ES-I3 (cell line): ENCODE data around the gene CCDC3.

Experiments used
- H3K36me3 ChIP-seq: 2 replicates; pipeline ENCODE4 v1.6.1; 2013; ENCODE audit warnings: mild to moderate bottlenecking, low read length, control low read depth, moderate library complexity; ENCODE audit not compliant: insufficient read depth
- H3K4me1 ChIP-seq: 2 replicates; pipeline ENCODE4 v1.6.1; 2013; ENCODE audit warnings: mild to moderate bottlenecking, control low read depth, low read length; ENCODE audit not compliant: insufficient read depth
- H3K9ac ChIP-seq: 2 replicates; pipeline ENCODE4 v1.6.1; 2013; ENCODE audit warnings: low read depth, mild to moderate bottlenecking, low read length, moderate library complexity
- H3K9me3 ChIP-seq: 2 replicates; pipeline ENCODE4 v1.6.1; 2013; ENCODE audit warnings: mild to moderate bottlenecking, low read length, moderate library complexity; ENCODE audit not compliant: control insufficient read depth, insufficient read depth

Gene CCDC3

DNA sequence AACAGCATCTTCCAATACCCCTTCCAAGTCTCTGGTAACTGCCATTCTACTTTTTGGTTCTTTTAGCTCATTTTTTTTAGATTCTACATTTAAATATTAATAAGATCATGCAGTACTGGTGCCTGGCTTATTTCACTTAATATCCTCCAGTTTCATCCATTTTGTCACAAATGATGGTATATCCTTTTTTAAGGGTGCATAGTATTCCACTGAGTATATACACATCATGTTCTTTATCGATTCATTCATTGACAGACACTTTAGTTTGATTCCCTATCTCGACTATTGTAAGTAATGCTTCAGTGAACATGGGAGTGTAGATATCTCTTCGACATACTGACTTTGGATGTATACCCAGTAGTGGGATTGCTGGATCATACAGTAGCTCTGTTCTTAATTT is 89.7 kb downstream of the CCDC3 start:
- Histone ChIP-seq H3K4me1 (no peaks in the 10 kb centered on the region), H3K9me3 (no peaks in the 10 kb centered on the region)

DNA sequence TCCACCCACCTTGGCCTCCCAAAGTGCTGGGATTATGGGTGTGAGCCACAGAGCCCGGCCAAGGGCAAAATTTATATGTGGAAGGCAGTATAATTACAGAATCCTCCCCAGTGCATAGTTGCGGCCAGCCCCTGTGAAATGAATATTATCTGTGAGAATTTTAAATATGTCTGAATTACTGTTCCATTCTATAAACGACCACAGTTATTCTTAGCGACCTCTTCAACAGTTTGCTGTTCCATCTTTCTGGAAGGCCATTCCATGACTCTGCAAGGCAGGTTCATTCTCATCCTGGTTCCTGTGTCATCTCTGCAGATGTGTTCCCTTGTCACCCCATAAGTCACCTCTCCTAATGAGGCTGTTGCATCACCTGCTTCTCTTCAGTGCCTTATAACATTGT is 90.7 kb downstream of the CCDC3 start:
- Histone ChIP-seq H3K36me3 (no peaks in the 10 kb centered on the region), H3K9me3 (no peaks in the 10 kb centered on the region), H3K9ac (no peak overlapping the region), H3K4me1 (no peaks in the 10 kb centered on the region)

More for the DNA sequence above, 89.7 kb downstream of the CCDC3 start:
- Histone ChIP-seq H3K9ac (no peak overlapping the region), H3K36me3 (no peaks in the 10 kb centered on the region)

DNA sequence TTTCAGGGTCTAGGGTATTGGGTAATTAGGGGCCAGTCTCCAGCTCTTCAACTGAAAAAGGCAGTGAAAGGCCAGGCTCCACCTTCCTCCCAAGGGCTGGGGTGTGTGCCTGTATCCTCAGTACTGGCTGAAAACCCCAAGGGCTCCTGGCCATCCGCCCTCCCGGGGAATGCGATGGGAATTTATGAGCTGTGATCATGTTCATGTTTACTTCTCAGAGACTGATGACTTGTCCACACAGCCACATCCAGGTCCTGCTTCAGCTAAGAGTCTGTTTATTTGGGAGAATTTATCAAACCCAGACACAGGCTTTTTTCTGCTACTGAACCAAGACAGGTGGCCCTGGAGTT is 91.7 kb downstream of the CCDC3 start:
- Histone ChIP-seq H3K9me3 (no peaks in the 10 kb centered on the region), H3K36me3 (no peaks in the 10 kb centered on the region), H3K9ac (no peak overlapping the region), H3K4me1 (no peaks in the 10 kb centered on the region)

DNA sequence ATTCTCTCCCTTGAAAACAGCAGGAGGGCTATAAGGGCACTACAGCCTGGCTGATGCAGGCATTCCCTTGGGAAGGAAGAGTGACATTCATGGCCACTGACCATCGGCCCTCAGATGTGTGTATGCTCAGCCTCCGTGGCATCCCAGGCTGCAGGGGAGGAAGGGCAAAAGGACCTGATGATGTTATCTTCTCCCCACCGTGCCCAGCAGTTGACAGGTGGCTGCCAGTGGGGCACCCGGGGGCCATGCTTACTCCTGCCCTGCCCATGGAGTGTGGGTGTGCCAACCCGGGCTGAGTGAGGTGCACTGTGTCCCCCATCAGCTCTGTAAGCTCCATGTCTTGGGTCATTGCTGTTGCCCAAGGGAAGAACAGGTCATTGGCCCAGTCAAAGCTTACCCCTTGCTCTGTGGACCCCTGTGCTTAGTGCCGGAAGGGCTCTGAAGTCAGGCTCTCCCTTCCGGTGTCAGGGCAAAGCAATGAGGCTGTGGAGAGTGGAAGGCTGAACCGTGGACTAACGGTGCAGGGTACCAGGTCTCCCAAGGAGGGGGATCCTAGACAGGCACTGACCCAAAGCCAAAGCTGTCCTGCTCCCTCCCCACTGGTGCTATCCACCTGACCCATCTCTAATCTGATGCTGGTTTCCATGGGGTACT is 92.2 kb downstream of the CCDC3 start:
- H3K36me3 ChIP-seq: no peaks in the 10 kb centered on the region
- no peaks in the 10 kb centered on the region for H3K9me3 ChIP-seq
- H3K4me1 ChIP-seq: no peaks in the 10 kb centered on the region
- no peak overlapping the region for H3K9ac ChIP-seq

DNA sequence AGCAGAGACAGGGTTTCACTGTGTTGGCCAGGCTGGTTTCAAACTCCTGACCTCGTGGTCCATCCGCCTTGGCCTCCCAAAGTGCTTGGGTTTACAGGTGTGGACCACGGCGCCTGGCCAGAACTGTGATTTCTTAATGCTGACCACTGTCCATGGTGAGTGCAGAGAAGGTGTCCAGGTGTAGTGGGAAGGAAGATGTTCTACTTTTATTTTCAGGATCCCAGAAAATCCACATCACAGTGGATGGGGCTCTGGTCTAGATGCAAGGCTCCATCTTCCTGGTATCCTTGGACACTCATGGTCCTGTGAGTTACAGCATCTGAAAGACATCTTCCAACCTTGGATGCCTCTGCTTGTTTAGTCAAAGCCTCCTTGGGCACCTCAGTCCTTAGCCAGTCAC is 92.7 kb downstream of the CCDC3 start:
- H3K4me1 ChIP-seq: no peaks in the 10 kb centered on the region
- H3K9ac ChIP-seq: no peak overlapping the region
- no peaks in the 10 kb centered on the region for H3K9me3 ChIP-seq
- no peaks in the 10 kb centered on the region for H3K36me3 ChIP-seq

DNA sequence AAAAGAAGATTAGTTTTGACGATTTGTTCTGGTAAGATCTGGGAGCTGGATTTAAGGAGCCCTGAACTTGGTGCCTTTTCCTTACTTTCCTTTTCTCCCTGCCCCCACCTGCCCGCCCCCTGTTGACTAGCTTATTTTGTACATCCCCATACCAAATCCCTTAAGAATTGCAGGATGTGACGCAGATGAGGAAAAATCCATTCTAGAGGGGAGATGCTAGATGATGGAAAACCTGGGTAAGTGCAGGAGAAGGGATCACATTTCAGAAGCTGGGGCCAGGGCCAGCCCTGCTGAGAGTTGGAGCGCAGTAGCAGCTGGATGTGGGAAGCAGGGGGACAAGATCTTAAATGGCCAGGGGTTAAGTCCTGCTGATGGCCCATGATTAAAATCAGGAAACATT is 93.9 kb downstream of the CCDC3 start:
- Histone ChIP-seq H3K4me1 (no peaks in the 10 kb centered on the region), H3K9ac (no peak overlapping the region), H3K36me3 (no peaks in the 10 kb centered on the region), H3K9me3 (no peaks in the 10 kb centered on the region)

DNA sequence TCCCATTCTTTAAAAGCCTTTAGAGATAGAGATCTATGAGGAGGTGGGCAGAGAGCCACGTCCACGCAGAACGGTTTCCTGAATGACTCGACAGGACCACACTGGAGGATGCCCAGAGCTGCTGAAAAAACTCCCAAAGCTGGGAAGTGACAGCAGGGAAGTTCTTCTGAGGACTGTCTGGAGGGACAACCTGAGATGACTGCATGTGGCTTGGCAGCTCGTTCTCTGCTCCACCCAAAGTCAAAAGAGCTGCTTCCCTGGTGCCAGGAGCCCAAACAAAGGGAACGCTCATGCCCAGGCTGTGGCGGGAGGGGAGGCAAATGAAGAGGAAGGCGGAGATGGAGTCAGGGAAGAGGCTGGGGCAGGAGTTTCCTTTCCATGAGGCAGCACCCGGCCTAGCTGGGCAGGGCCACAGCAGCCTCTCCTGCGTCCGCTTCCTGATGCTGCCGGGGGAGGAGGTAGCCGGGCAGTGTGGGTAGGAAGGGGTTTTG is 95.4 kb downstream of the CCDC3 start:
- Histone ChIP-seq H3K9ac (no peak overlapping the region), H3K4me1 (no peaks in the 10 kb centered on the region), H3K9me3 (no peaks in the 10 kb centered on the region), H3K36me3 (no peaks in the 10 kb centered on the region)

DNA sequence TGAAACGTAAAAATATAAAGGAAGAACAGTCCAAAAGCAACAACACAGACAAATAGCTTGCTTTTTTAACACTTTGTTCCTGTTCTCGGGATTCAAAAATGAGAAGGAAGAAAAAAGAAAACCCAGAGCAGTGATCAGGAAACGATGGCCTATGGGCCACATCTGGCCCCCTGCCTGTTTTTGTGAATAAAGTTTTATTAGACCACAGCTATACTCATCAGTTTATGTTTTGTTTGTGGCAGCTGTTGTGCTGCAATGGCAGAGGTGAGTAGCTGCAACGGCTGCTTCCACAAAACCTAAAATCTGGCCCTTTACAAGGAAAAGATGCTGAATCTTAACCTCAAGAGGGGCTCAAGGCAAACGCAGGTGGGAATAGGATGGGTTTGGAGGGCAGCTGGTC is 96.4 kb downstream of the CCDC3 start:
- H3K9me3 ChIP-seq: no peaks in the 10 kb centered on the region
- H3K9ac ChIP-seq: no peak overlapping the region
- H3K4me1 ChIP-seq: no peaks in the 10 kb centered on the region
- no peaks in the 10 kb centered on the region for H3K36me3 ChIP-seq

DNA sequence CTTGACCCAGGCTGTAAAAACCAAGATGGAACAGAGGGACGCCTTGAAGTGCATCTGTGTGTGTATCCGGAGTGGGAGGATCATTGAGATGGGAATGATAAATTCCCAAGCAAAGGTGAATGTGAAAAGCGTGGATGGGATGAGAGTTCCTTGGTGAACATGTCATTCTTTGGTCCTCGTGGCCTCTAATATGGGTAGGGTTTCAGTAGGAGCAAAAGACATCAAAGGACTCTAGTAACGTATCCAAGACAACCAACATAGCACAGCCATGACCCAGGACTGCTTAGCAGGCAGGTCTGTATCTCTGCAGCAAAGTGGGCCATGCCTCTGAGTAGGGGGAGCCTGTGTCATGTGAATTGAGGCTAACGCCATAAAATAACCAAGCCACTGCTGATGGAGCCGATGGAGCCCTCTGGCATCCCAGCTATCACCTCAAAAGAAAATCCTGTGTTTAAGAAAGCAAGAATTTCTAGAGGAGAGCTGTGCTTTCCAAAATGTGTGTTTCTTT is 98.6 kb downstream of the CCDC3 start:
- H3K9me3 ChIP-seq: no peaks in the 10 kb centered on the region

DNA sequence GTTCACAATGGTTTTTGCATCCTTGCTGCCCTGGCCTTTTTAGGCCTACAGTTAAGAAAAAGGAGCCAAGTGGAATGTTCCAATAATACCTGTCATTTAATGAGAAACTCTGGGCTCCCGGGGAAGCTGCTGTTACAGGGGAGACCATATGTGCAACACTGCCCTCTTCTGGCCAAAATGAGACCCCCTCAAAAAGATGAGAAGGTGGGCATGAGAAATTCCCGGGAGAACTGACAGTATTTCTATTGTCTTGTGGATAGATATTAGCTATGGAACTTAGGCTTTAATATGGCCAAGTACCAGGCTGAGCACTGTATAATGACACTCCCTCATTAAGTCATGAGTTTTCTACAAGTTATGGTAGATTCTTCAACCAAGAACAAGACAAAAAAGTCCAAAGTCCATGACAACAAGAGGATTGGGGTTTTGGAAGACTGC is 99.4 kb downstream of the CCDC3 start:
- no peaks in the 10 kb centered on the region for H3K9me3 ChIP-seq
- no peak overlapping the region for H3K9ac ChIP-seq
- H3K36me3 ChIP-seq: no peaks in the 10 kb centered on the region
- H3K4me1 ChIP-seq: peaks cover 4% of the 10 kb centered on the region; the same call in 1 of the 2 replicates

More for the DNA sequence above, 98.6 kb downstream of the CCDC3 start:
- Histone ChIP-seq H3K36me3 (no peaks in the 10 kb centered on the region), H3K4me1 (no peaks in the 10 kb centered on the region), H3K9ac (no peak overlapping the region)

DNA sequence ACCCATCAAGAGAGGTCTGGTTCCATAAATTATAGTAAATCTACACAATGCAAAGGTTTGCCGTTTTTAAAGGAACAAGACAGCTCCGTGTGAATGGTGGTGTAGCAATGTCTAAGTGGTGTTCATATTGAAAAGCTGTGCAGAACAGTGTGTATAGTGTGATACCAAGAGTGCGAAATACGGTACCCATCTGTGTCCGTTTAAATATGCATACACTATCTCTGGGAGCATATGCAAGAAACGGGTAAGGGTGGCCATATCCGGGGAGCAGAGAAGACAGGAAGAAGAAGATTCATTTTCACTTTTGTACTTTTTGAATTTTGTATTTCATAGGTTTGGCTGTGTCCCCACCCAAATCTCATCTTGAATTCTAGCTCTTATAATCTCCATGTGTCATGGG is 102.0 kb downstream of the CCDC3 start:
- Histone ChIP-seq H3K9me3 (no peaks in the 10 kb centered on the region), H3K4me1 (peaks cover 5% of the 10 kb centered on the region; the same call in 1 of the 2 replicates), H3K36me3 (no peaks in the 10 kb centered on the region), H3K9ac (no peak overlapping the region)

DNA sequence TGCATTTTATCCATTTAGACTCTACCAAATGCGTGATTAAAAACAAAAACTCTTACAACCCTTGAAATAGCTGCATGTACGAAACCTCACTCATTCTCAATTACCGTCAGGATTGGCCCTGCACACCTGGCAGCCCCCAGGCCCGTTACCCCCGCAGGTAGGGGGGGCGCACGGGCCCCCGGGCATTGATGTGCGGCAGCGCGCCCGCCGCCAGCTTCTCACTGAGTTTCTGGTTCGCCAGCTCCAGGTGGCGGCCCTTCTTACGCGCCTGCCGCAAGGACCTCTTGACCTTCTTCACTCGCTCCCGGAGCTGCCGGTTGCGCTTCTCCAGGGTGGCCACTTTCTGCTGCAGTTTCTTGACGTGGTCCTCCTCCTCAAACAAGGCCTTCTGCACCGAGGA is 103.2 kb downstream of the CCDC3 start:
- no peaks in the 10 kb centered on the region for H3K9me3 ChIP-seq
- H3K36me3 ChIP-seq: no peaks in the 10 kb centered on the region
- no peak overlapping the region for H3K9ac ChIP-seq
- H3K4me1 ChIP-seq: peaks cover 5% of the 10 kb centered on the region; the same call in 1 of the 2 replicates

DNA sequence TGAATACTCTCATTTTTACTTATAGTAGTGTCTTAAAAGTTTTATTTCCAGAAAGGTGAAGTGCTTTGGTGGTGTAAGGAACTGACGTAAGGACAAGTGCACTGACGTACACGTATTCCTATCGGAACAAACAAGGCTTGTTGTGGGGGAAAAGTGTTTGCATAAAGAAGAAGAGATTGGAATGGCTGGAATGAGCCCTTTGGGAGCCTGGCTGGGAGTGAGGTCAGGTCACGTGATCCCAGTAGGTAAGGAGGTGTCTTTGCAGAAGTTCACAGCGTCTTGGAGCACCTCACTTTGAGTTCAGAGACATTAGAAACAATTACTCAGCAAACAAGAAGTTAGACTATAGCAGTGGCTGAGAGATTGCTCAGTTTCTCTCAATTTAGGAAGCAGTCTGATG is 104.2 kb downstream of the CCDC3 start:
- H3K36me3 ChIP-seq: no peaks in the 10 kb centered on the region
- no peaks in the 10 kb centered on the region for H3K9me3 ChIP-seq
- no peak overlapping the region for H3K9ac ChIP-seq
- H3K4me1 ChIP-seq: peaks cover 5% of the 10 kb centered on the region; the same call in 1 of the 2 replicates

DNA sequence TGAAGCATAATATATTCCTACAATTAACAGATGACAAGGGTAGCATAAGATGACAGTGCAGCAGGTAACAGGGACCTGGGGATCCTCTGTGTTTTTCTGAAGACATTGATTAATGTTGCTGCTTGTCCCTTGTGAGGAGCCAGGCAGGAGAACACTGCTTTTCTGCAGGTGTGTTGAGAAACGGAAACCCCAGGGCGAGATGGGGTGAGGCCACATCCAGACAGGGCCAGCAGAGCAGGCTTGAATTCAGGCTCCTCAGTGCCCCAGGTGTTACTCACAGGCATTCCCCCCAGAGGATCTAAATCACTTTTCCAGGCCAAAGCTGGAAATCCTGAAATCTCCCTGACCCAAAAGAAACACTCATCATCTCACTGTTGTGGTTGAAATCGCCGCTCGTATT is 105.3 kb downstream of the CCDC3 start:
- peaks cover 5% of the 10 kb centered on the region; the same call in 1 of the 2 replicates for H3K4me1 ChIP-seq
- H3K36me3 ChIP-seq: no peaks in the 10 kb centered on the region
- no peak overlapping the region for H3K9ac ChIP-seq
- H3K9me3 ChIP-seq: no peaks in the 10 kb centered on the region

DNA sequence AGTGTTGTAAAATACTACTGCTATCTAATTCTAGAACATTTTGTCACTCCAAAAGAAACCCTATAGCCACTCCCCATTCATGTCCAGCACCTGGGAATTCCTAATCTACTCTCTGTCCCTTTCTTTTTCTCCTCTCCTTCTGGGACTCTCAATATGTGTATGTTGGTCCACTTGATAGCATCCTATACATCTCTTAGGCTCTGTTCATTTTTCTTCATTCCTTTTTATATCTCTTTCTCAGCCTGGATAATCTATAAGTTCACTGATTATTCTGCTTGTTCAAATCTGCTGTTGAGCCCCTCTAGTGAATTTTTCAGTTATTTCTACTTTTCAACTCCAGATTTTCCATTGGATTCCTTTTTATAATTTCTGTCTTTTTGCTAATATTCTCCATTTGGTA is 108.6 kb downstream of the CCDC3 start:
- no peaks in the 10 kb centered on the region for H3K36me3 ChIP-seq
- no peaks in the 10 kb centered on the region; the same call in 1 of the 2 replicates for H3K9me3 ChIP-seq
- H3K4me1 ChIP-seq: peaks cover 5% of the 10 kb centered on the region; the same call in 1 of the 2 replicates
- no peak overlapping the region for H3K9ac ChIP-seq
